OCI-LY3 (cell line): ENCODE results near the gene DENND4A.

ENCODE experiments used
- CTCF ChIP-seq: fragments of 200-600, 300-600 bp; sonication (generic); IDR thresholded peaks from 2 replicates; pipeline ENCODE4 v1.5.1; 2014; ENCODE audit warnings: antibody characterized with exemption, low read length, low read depth
- EZH2phosphoT487 ChIP-seq: fragments of 200-600 bp; shearing (Covaris generic); IDR thresholded peaks from 2 replicates; pipeline ENCODE4 v1.6.1; 2018; ENCODE audit warnings: antibody characterized with exemption, mixed run types, low read depth

- TF ChIP-seq CTCF (no peak), EZH2phosphoT487 (no peak)
These were observed 141.6 kb downstream of the DENND4A start for GRCh38 chr15:65650312-65651041.
